A172 (cell line): Measurements from ENCODE around the gene MAPKAP1. TPM values are rescaled to one million over a fixed set of nuclear protein-coding genes. Genes with fewer than 3 reads are reported as not detected.
"Not testable (repeated sequence)": the region's sequence is repeated elsewhere in the genome, so short reads cannot be mapped to it uniquely, and the experiment has no call there.

Source experiments
- DNase-seq: peaks from one replicate; pipeline ENCODE4 v3.0.0-alpha.2; 2015; ENCODE audit warnings: low spot score
- total RNA-seq: library from RNA; depleted of rRNA; stranded (reverse); fragments of >200 nt; shearing (Covaris generic); gene quantifications from 2 replicates; pipeline ENCODE4 v1.2.3, GENCODE V29; 2014

MAPKAP1 gene
- total RNA-seq, 1 experiment from 2014 or later = 155 TPM

DNA sequence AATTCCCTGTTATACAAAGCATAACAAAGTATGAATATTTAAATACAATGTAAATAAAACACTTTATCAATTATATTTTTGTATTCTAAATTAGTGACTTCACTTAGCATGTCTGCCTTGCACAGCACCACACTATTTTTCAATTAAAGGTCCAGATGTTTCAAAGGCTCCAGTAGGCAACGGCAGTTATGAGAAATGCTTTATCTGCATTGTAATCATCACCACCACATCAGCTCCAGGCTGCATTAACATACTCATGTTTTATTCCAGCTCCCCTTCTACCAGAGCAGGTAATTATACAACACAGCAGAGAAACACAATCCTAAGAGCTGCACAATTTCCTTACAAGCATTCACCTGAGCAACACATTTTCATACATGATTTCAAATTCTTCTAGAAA, 102.8 kb downstream of the MAPKAP1 start:
- DNase-seq = no peak

DNA sequence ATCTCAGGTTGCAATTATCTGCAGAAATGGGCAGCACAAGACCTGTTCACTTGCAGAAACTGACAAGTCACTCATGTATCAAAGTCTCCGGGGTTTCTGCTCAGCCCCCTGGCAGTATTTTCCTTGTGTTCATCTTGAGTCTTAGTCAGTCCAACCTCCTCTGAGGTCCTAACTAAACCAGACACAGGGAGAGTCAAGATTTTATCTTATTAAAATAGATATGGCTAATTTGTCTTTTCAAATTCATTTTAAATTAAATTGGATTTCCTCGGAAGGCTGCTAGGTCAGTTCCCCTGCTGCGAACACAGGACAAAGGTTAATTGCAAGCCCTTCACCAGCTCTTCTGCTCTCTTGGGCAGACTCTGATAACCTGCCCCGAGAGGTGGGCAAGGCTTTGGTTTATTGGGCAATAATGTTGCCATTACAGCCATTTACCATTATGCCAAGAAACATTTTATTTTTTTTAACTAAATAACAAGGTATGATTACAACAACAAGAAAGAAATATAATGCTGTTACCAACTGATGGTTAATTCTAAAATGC, 103.5 kb downstream of the MAPKAP1 start:
- DNase-seq = no peak

GRCh38 chr9:125601961-125602360, 105.0 kb downstream of the MAPKAP1 start:
- no peak for DNase-seq

- no peak for DNase-seq
These were observed 106.8 kb downstream of the MAPKAP1 start for GRCh38 chr9:125600194-125600593.

DNA sequence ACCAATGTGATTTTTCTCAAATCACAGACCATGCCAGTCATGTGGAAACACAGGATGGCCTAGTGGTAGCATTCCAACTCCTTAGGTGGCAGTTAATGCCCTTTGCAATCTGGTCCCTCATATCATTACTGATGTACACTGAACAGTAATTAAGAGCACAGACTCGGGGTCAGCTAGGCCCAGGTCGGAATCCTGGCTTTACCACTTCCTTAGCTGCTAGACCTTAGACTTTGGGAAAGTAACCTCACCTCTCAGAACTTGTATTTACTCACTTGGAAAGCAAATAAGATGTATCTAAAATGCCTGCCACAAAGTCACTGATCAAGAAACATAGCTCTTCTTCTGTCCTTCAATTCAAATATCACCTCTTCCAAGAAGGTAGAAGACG, 112.8 kb downstream of the MAPKAP1 start:
- DNase-seq = no peak

GRCh38 chr9:125593581-125594222, 113.3 kb downstream of the MAPKAP1 start:
- DNase-seq = no peak

- no peak for DNase-seq
These were observed 115.1 kb downstream of the MAPKAP1 start for GRCh38 chr9:125591888-125592287.

GRCh38 chr9:125591245-125591644, 115.8 kb downstream of the MAPKAP1 start:
- no peak for DNase-seq

GRCh38 chr9:125589287-125589686, 117.7 kb downstream of the MAPKAP1 start:
- no peak for DNase-seq

DNA sequence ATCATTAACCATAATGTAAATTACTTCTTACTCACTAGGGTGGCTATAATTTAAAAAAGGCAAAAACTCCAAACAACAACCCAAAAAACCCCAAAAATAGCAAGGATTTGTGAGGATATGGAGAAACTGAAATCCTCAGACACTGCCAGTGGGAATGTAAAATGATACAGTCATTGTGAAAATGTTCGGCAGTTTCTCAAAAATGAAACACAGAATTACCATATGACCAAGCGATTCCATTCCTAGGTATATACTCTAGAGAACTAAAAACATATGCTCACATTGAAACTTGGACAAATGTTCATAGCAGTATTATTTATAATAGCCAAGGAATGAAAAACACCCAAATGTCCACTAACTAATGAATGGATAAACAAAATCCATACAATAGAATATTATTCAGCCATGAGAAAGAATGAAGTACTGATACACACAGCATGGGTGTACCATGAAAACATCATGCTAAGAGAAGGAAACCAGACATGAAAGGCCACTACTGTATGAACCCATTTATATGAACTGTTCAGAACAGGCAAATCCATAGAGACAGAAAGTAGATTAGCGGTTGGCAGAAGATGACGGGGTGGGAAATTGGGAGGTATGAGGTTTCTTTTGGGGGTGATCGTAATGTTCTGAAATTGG, 119.1 kb downstream of the MAPKAP1 start:
- DNase-seq = no peak

DNA sequence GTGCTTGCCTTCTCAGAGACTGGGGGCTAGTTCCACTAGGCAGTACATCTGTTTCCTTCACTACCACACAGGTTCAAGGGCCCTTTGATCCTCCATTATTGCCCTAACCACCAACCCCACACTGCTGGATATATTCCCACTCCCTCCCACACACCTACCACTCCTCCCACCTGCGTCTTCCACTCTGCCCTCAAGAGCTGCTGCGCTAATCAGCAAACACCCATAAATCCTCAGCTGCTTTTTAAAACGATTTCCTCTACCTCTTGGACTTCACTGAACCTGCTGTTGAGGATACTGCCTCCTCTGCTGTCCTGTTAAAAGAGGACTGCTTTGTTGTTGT, 120.9 kb downstream of the MAPKAP1 start:
- DNase-seq = no peak

GRCh38 chr9:125585503-125586171, 121.4 kb downstream of the MAPKAP1 start:
- no peak for DNase-seq

GRCh38 chr9:125580701-125581286, 126.2 kb downstream of the MAPKAP1 start:
- DNase-seq = no peak

DNA sequence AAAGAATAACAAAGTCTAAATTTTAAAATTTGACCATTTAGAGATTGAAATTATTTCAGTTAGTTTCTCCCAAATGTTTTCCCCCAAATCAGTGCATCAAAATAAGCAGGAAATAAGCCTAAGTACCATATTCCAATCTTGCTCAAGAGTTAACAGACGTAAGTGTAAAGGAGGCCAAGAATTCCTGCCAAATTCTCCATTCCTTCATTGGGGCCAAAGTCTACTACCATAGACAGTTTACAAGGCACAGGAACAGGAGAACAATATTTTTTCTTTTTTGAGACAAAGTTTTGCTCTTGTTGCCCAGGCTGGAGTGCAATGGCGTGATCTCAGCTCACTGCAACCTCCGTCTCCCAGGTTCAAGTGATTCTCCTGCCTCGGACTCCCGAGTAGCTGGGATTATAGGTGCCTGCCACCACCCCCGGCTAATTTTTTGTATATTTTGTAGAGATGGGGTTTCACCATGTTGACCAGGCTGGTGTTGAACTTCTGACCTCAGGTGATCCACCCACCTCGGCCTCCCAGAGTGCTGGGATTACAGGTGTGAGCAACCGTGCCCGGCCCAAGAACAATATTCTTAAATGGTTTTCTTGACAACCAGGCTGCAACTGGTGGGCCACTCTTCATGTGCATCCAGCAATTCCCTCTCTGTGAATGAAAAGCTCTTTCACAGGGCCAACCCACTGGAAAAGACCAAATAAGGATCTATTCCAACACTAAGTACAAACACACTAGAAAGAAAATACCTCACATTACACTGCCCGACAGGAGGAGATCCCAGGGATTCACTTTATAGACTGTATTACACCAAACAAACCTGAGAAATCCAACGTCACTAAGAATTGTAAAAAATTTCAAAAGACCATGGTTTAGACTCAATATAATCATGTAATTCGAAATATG, 127.7 kb downstream of the MAPKAP1 start:
- no peak for DNase-seq

DNA sequence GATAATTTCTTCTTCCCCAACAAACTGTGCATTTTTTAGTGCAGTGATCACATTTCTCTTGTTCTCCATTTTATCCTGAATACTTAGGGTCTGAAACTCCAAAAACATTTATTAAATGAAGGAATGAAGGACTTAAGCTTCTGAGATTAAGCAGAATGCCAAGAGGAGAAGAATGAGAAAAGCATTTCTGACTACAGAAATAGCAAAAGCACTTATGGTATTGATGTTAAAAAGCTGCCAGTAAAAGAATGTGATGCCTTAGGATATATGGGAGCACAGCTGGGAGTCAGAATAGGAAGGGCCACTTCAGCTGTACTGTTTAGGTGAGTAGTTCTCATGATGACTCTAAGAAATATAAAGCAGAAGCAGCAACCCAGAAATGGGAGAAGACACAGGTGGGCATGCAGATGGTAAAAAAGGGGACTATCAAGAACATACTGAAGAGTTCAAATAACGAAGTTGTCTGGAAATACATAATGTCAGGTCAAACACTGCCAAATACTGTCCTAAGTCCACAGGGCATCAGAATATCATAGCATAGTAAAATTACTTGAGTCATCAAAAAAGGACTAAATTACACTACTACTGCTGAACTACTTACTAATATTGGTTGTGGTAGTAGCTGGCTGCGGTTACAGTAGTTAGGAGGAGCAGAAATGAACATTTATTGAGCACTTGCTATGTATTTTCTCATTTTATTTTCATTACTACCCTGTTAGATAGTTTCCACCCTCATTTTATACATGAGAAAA, 132.7 kb downstream of the MAPKAP1 start:
- no peak for DNase-seq

GRCh38 chr9:125572461-125572860, 134.5 kb downstream of the MAPKAP1 start:
- not testable (repeated sequence) for DNase-seq

- DNase-seq = not testable (repeated sequence)
These were observed 135.2 kb downstream of the MAPKAP1 start for GRCh38 chr9:125571824-125572223.

DNA sequence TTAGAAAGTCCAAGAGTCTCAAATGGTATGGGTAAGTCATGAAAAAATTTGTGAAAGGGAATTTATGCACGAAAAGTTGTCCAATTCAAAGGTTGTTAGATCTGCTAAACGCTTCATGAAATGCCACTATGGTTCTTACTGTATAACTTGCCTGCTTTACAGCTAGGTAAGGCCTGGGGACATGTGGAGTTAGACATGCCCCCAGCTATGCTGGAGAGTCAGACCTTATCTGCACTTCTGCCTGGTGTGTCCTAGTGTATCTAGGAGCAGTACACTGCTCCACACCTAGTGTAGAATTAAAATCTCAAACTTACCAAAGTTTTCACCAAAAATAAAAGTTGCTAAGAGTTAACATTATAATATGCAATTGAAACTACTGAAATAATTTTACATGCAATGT, 136.8 kb downstream of the MAPKAP1 start:
- no peak for DNase-seq

- DNase-seq = no peak
These were observed 138.4 kb downstream of the MAPKAP1 start for GRCh38 chr9:125568621-125569020.

DNA sequence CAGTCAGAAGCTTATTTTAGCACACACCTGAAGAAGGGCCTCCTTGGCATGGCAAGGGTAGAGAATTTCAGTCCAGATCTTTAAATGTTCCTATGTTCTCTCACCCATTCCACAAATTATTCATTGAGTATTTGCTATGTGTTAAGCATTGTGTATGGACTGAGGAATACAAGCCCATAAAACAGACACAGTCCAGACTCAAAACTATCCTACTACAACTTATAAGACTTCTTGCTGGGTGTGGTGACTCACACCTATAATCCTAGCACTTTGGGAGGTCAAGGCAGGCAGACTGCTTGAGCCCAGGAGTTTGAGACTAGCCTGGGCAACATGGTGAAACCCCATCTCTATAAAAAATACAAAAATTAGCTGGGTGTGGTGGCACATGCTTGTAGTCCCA, 141.0 kb downstream of the MAPKAP1 start:
- not testable (repeated sequence) for DNase-seq

DNA sequence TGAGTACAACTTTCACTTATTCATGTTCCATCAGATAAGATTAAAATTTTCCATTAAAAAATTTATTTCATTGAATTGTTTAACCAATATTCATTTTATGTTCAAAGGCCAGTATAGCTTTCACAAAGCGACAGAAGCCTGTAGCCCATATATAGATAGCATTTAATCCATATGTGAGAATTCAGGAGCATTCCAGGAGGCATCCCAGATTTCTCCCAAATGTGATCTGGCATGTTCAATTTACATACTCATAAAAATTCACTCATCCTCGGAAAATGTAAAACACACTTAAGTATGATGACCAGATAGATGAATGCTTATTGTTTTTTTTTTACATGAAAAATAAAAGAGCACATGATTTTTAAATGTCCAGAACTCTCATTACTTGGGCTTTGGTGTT, 141.9 kb downstream of the MAPKAP1 start:
- DNase-seq = no peak
